Spleen (tissue), 7 donors: ENCODE results near the gene IL19.

Source experiments
- POLR2A ChIP-seq, 3 donors: fragments of 450-650 bp; IDR thresholded peaks; one replicate each; pipeline ENCODE4 v1.5.1; 2017; ENCODE audit warnings: antibody characterized with exemption in 3 of 3, mild to moderate bottlenecking in 1 of 3
- POLR2AphosphoS5 ChIP-seq, 3 donors: sonication (generic); formaldehyde crosslinking; IDR thresholded peaks; one replicate each; pipeline ENCODE4 v1.5.1; 2017; ENCODE audit warnings: antibody characterized with exemption in 3 of 3
- TF ChIP-seq, protein P1 (sequence below), 11 experiments: fragments of 200-600 bp in 7 of 11; fragments of 450-650 bp in 4 of 11; sonication (generic) in 4 of 11; IDR thresholded peaks in 8 of 11; conservative IDR thresholded peaks in 3 of 11; 1 replicate in 7 of 11; 2 replicates in 4 of 11; pipeline versions ENCODE4 v1.4.0 to v1.8.0; 2016 to 2021; ENCODE audit warnings: antibody characterized with exemption in 11 of 11, inconsistent platforms in 4 of 11, mild to moderate bottlenecking in 1 of 11
- donor health status: DM: no; HTN: no; CAD: no; lungs with moderate emphysema.
- donor health status: DM: no; HTN: no; CAD: no.
- donor health status: DM: no; HTN: no; CAD: no.

GRCh38 chr1:206796981-206797402 is 26.4 kb downstream of the IL19 start:
- TF ChIP-seq, protein P1, sequence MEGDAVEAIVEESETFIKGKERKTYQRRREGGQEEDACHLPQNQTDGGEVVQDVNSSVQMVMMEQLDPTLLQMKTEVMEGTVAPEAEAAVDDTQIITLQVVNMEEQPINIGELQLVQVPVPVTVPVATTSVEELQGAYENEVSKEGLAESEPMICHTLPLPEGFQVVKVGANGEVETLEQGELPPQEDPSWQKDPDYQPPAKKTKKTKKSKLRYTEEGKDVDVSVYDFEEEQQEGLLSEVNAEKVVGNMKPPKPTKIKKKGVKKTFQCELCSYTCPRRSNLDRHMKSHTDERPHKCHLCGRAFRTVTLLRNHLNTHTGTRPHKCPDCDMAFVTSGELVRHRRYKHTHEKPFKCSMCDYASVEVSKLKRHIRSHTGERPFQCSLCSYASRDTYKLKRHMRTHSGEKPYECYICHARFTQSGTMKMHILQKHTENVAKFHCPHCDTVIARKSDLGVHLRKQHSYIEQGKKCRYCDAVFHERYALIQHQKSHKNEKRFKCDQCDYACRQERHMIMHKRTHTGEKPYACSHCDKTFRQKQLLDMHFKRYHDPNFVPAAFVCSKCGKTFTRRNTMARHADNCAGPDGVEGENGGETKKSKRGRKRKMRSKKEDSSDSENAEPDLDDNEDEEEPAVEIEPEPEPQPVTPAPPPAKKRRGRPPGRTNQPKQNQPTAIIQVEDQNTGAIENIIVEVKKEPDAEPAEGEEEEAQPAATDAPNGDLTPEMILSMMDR (IDR thresholded peaks at IDR 0.05 in 8 of 11, conservative IDR thresholded peaks at IDR 0.05 in 3 of 11), result no peak
- TF ChIP-seq POLR2AphosphoS5 (IDR thresholded peaks at IDR 0.05) (peak in 1 of 3 donors; percentile 42), POLR2A (IDR thresholded peaks at IDR 0.05) (no peak)
